Measurements from ENCODE around the gene CNNM4.

Gene CNNM4

DNA sequence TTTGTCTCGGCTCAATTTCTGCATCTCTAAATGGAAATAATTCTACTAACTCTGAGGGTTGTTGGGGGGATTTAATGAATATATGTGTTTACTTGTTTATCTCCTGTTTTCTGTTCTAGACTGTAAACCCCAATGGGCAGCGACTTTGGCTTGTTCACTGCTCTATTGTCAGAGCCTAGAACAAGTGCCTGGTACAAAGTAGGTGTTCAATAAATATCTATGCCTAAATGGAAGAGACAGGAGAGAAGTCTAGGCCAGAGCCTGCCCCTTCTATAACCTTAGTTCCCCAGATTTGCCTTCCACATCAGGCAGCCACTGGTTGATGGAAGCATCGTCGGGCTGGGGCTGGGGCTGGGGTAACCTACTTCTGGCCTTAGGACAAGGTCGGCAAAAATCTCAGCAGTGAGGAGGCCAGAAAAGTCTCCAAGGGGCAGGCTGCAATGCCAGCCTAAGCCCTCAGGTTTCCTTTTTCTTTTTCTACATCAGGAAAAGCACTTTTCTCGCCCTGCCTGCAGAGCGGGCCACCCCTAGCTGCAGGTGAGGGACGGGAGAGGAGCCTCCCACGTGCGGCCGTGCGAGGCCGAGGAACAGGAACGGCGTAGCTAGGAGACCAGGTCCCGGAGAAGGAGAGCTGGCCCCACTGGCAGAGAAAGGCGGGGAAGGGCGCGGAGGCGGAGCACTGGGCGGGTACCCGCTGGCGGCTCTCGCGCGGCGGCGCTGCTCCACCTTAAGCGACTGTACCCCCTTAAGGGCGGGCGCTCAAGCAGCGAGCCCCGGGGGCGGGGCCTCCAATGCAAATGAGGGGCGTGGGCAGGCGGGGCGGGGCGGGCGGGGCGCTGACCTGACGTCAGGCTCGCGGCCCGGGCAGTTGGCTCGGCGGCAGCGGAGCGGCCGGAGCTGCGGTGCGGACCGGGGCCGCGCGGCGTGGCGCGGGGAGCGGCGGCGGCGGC is at the start of gene CNNM4:
CNNM4 (plus strand) TSS at position 867 of the 950 bp plus-strand sequence. CDS start 98 bp downstream, outside the sequence.
- Histone ChIP-seq H3K9ac (ENCODE audit: low read depth, low read length, poor library complexity, severe bottlenecking) (peak within 1 kb of the TSS; percentile 67), H3K9me2 (replicated peaks; ENCODE audit: low read depth, low read length) (no peaks in the 10 kb centered on the region), H3K4me3 (ENCODE audit: low read length, poor library complexity, severe bottlenecking) (peak within 1 kb of the TSS; percentile 78), H3K36me3 (ENCODE audit: insufficient read depth, low read length) (no peaks in the 10 kb centered on the region), H3K27me3 (ENCODE audit: insufficient read depth, low read length, poor library complexity, severe bottlenecking) (no peaks in the 10 kb centered on the region), H3F3A (ENCODE audit: low read depth) (no peaks in the 10 kb centered on the region), H3K79me2 (ENCODE audit: insufficient read depth, low read length) (no peaks in the 10 kb centered on the region), H3K4me2 (ENCODE audit: low read depth, low read length, poor library complexity, severe bottlenecking) (peak within 1 kb of the TSS; percentile 89), H3K9me3 (ENCODE audit: insufficient read depth, low read depth, low read length) (no peaks in the 10 kb centered on the region), H3K4me1 (ENCODE audit: insufficient read depth, low read length, poor library complexity, severe bottlenecking) (peaks cover 44% of the 10 kb centered on the region), H2AFZ (ENCODE audit: low read length) (peak within 1 kb of the TSS; percentile 91), H4K20me1 (ENCODE audit: insufficient read depth, low read length, poor library complexity, severe bottlenecking) (no peaks in the 10 kb centered on the region)
- TF ChIP-seq EZH2phosphoT487 (IDR thresholded peaks at IDR 0.05; ENCODE audit: borderline replicate concordance) = no peak
- TF ChIP-seq, protein P1, sequence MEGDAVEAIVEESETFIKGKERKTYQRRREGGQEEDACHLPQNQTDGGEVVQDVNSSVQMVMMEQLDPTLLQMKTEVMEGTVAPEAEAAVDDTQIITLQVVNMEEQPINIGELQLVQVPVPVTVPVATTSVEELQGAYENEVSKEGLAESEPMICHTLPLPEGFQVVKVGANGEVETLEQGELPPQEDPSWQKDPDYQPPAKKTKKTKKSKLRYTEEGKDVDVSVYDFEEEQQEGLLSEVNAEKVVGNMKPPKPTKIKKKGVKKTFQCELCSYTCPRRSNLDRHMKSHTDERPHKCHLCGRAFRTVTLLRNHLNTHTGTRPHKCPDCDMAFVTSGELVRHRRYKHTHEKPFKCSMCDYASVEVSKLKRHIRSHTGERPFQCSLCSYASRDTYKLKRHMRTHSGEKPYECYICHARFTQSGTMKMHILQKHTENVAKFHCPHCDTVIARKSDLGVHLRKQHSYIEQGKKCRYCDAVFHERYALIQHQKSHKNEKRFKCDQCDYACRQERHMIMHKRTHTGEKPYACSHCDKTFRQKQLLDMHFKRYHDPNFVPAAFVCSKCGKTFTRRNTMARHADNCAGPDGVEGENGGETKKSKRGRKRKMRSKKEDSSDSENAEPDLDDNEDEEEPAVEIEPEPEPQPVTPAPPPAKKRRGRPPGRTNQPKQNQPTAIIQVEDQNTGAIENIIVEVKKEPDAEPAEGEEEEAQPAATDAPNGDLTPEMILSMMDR (conservative IDR thresholded peaks at IDR 0.05; ENCODE audit: low read length) = no peak

DNA sequence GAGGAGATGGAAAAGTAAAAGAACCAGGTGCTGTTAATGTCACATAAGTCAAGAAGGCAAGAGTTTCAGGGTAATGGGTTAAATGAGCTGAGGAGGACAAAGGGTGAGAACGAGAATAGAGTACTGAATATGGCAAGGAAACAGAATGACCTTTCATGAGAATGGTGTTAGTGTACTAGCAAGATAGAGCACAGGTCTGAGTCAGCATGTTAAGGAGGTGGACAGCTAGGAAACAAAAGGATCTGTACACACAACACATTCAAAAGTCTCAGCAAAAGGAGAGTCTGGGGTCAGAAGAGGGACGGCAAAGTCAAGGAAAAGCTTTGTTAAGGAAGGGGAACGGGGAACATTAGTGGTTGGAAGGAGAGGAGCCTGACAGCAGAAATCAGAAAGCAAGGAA is 49.7 kb upstream of the CNNM4 start:
- Histone ChIP-seq H2AFZ (ENCODE audit: low read length) (no peak overlapping the region), H3K36me3 (ENCODE audit: insufficient read depth, low read length) (peaks cover 45% of the 10 kb centered on the region; the same call in 1 of the 2 replicates), H3K4me2 (ENCODE audit: low read depth, low read length, poor library complexity, severe bottlenecking) (no peak overlapping the region), H3K27me3 (ENCODE audit: insufficient read depth, low read length, poor library complexity, severe bottlenecking) (no peaks in the 10 kb centered on the region), H3K9me3 (ENCODE audit: insufficient read depth, low read depth, low read length) (no peaks in the 10 kb centered on the region), H3K79me2 (ENCODE audit: insufficient read depth, low read length) (no peaks in the 10 kb centered on the region), H4K20me1 (ENCODE audit: insufficient read depth, low read length, poor library complexity, severe bottlenecking) (no peaks in the 10 kb centered on the region), H3K4me1 (ENCODE audit: insufficient read depth, low read length, poor library complexity, severe bottlenecking) (no peaks in the 10 kb centered on the region), H3K9me2 (replicated peaks; ENCODE audit: low read depth, low read length) (no peaks in the 10 kb centered on the region), H3K9ac (ENCODE audit: low read depth, low read length, poor library complexity, severe bottlenecking) (no peak overlapping the region), H3F3A (ENCODE audit: low read depth) (no peaks in the 10 kb centered on the region), H3K4me3 (ENCODE audit: low read length, poor library complexity, severe bottlenecking) (no peak overlapping the region)
- no peak for TF ChIP-seq EZH2phosphoT487 (IDR thresholded peaks at IDR 0.05; ENCODE audit: borderline replicate concordance)
- TF ChIP-seq, protein P1 (conservative IDR thresholded peaks at IDR 0.05; ENCODE audit: low read length) = no peak

GRCh38 chr2:96715658-96716057 is 45.0 kb upstream of the CNNM4 start:
- Histone ChIP-seq H3K9me2 (replicated peaks; ENCODE audit: low read depth, low read length) (no peaks in the 10 kb centered on the region), H3K9me3 (ENCODE audit: insufficient read depth, low read depth, low read length) (no peaks in the 10 kb centered on the region), H3K36me3 (ENCODE audit: insufficient read depth, low read length) (peaks cover 13% of the 10 kb centered on the region; the same call in 1 of the 2 replicates), H3K9ac (ENCODE audit: low read depth, low read length, poor library complexity, severe bottlenecking) (no peak overlapping the region), H3F3A (ENCODE audit: low read depth) (no peaks in the 10 kb centered on the region), H3K4me2 (ENCODE audit: low read depth, low read length, poor library complexity, severe bottlenecking) (no peak overlapping the region), H4K20me1 (ENCODE audit: insufficient read depth, low read length, poor library complexity, severe bottlenecking) (no peaks in the 10 kb centered on the region), H3K4me3 (ENCODE audit: low read length, poor library complexity, severe bottlenecking) (no peak overlapping the region), H2AFZ (ENCODE audit: low read length) (no peak overlapping the region), H3K27me3 (ENCODE audit: insufficient read depth, low read length, poor library complexity, severe bottlenecking) (no peaks in the 10 kb centered on the region), H3K79me2 (ENCODE audit: insufficient read depth, low read length) (no peaks in the 10 kb centered on the region), H3K4me1 (ENCODE audit: insufficient read depth, low read length, poor library complexity, severe bottlenecking) (no peaks in the 10 kb centered on the region)
- TF ChIP-seq, protein P1 (conservative IDR thresholded peaks at IDR 0.05; ENCODE audit: low read length) = no peak
- no peak for TF ChIP-seq EZH2phosphoT487 (IDR thresholded peaks at IDR 0.05; ENCODE audit: borderline replicate concordance)

Measured in Loucy (cell line).